HL-60/S4 treated with phorbol 12-myristate 13-acetate at 8.2 ng/mL for 4 days and 3 days (cell line): ENCODE results near the gene AMIGO3.

Experiments used
- in situ Hi-C: fragments of 300-500 bp; cut with MboI; formaldehyde crosslinking; loops from 2 replicates; pipeline ENCODE4 v1.15.0; 2022; ENCODE audit warnings: low sequenced_read_pairs

AMIGO3 gene

DNA sequence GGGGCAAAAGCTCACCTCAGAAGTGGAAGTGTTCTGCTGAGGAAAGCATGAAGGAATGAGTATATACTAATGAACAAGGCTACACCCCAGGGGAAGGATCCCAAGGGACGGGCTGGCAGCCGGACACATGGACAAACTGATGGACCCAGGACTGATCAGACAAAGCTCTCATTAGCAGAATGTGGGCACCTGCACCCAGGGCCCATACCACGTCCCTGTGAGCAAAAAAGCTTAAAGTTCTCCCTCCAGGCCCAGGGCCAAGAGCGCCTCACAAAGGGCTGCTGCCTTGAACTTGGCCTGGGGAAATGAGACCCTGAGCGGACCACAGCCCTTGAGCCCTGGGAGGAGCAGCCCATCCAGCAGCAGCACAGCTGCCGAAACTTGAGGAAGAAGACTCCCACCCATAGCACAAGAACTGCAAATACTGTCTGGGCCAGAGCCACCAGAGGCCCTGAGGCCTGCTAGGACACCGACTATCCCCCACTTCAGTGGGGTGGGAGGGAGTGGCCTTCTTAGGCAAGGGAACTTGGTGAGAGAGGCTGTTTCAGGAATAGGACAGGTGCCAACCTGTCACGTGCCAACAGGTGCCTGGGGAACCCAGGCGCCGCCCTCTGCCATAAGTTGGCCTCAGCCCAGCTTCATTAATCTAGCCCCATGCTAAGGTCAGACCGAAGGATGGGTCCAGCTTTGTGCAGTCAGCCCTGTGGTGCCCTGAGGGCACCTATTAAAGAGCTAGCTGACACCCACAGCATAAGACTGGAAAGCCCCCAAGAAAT is 6.6 kb upstream of the AMIGO3 start:
- in situ Hi-C loops = no loop called here

DNA sequence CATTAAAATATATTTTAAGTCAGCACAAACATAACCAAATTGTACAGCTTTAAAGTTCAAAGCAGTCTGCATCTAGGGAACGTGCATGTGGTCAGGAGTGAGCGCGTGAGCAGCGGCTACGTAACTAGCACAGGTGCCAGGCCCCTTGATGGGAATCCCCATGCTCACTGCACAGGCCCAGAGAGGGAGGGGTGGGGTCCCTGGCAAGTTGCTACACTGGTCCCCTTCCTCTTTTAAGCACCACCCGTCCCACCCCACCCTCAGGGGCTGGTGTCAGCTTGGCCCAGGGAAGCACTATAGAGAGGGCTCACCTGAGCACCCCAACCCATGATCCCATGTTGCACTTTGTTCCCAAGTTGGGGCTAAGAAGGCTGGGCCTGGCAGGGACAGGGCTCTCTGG is 5.1 kb upstream of the AMIGO3 start:
- in situ Hi-C loops = no loop called here

DNA sequence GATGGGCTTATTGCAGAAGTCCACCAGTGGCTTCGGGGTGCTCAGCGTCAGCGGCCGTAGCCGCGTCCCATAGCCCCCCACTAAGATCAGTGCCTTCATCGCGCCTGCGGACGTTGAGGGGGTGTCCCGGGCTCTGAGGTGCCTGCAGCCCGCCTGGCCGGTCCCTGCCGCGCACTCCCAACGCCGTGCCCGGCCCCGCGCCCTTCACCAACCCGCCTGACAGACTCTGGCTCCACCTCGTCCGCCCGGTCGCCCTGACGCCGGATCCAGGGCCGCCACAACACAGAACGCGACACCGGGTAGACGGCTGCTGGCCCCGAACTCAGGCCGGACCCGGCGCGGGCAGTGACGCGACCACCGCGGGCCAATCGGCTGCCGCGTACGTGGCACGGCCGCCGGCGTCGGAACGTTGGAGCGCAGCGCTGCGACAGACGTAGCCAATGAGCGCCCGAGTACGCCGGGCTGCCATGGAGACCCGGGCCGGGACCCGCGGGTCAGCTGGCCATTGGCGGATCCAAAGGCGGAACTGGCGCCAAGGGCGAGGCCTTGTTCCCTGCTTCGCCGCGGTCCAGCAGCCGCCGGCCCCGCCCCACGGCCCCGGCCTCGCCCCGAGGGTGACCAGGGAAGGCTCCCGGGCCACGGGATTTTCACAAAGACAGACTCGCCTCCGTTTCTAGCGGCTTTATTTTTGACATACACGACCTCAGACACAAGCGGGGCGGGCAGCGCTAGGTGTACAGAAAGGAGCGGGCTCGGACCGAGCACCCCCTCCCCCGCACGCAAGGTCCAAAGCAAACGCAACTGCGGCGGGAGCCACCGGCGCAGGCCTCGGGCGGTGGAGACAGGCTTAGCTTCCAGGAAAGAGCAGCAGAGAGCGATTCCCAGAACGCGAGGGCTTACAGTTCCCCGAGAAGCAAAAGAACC is 4.4 kb upstream of the AMIGO3 start, which contains the start of gene GMPPB:
Gene GMPPB (minus strand): TSS at position 324 of the 924 bp plus-strand sequence. CDS start 225 bp downstream, at position 99.
- in situ Hi-C loops = no loop called here

DNA sequence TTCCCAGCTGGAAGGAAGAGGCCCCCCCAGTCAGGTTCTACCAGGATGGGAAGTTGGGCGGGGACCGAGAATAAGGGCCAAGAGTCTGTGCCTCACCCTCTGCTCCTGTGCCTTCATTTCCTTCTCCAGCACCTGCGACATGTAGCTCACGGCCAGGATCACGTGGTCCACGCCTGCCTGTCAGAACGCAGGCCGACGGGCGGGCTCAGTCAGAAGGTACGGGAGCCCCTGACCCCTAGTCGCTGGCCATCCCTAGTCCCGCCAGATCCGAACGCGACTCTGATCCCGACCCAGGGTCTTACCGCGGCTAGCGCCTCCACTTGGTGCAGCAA is 3.8 kb upstream of the AMIGO3 start:
- in situ Hi-C loops = no loop called here

DNA sequence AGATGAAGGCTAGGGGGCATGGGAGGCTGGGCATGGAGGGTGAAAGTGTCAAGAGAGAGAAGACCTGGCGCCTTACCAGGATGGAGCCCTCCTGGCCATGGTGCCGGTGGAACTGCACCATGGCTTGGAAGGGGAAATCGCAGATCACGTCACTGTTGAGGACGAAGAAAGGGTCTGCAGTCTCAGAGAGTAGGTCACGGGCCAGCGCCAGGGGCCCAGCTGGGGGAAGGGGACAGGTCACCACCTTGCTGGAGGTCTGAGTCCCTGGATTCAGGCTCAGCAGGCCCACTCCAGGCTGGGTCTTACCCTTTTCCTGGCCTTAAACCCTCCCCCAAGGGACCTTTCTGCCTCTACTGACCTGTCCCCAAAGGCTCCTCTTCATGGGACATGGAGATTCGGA is 3.4 kb upstream of the AMIGO3 start:
- in situ Hi-C loops = no loop called here

DNA sequence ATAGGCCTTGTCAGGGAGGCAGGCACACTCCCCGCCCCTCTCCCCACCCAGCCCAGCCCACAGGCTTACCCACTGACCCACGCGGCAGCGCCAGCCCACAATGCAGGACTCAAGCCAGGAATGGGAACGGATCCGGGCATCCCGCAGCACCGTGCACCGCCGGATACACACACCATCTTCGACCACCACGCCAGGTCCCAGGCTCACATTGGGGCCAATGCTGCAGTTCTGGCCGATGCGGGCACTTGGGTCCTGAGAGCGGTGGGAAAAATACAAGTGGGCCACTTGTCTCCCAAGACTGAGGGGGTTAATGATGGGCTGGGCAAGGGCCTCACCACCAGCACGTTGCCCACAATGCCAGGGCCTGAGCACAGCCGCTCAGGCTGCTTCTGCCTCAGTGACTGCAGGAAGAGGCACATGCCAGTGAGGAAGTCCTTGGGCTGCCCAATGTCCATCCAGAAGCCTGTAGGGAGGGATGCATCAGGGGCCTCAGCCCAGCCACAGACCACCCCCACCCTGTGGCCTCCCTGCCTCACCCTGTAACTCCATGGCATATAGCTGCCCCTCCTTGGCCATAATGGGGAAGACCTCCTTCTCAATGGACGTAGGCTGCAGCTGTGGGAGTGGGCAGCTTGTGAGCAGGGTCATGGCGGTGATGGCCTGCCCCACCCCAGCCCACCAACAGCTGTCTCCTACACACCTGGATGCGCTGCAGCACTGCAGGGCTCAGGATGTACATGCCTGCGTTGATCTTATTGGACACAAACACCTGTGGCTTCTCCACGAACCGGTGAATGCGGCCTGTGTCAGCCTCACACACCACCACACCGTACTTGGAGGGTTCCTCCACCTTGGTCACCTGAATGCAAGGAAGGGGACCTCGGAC is 2.7 kb upstream of the AMIGO3 start:
- in situ Hi-C loops = no loop called here

DNA sequence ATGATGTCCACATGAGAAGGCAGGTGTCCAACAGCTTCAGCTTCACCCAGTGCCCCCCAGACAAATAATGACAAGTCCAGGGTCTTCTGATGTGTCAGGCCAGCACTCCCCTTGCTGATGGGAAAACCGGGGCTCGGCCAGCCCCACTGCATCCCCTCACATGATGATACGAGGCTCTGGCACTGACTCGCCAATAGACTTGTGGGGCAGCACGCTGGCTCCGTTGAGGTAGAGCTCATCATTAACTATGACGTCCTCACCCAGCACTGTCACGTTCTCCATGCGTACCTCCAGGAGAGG is 2.1 kb upstream of the AMIGO3 start:
- in situ Hi-C loops = no loop called here

DNA sequence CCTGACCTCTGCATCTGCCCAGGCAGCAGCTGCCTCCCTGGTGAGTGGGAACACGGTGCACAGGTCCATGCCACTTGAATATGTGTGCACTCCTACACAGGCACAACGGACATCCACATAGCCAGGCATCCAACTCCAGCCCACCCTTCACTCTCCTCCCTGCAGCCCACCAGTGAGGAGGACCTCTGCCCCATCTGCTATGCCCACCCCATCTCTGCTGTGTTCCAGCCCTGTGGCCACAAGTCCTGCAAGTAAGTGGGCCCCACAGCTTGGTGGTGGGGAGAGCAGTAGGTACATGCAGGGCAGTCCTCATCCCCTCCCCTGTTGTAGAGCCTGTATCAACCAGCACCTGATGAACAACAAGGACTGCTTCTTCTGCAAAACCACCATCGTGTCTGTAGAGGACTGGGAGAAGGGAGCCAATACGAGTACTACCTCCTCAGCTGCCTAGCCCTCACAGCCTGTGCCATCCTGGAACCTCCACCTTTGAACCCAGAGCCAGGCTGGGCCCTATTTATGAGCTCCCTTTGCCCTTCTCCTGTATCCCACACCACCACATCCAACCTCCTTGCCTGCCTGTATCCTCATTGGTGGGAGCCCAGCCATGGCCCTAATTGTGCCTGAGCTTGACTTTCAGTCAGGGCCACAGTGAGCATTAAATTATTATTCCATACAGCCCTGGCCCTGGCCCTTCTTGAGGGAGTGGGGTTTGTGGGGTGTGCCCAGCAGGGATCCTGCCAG is 1.5 kb upstream of the AMIGO3 start:
- in situ Hi-C loops = no loop called here

DNA sequence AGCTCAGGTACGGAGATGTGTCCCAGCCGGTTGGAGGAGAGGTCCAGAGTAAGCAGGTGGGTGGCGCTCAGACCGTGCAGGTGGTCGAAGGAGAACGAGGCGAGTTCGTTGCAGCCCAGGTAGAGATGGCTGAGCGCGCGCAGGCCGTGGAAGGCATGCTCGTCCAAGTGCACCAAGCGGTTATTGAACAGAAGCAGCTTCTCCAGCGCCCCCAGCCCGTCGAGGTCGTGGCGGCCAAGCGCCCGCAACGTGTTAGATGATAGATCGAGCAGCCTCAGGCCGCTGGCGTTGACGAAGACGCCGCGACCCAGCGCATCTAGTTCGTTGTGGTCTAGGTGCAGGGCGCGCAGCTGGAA is 648 bp downstream of the AMIGO3 start:
- in situ Hi-C loops = no loop called here

DNA sequence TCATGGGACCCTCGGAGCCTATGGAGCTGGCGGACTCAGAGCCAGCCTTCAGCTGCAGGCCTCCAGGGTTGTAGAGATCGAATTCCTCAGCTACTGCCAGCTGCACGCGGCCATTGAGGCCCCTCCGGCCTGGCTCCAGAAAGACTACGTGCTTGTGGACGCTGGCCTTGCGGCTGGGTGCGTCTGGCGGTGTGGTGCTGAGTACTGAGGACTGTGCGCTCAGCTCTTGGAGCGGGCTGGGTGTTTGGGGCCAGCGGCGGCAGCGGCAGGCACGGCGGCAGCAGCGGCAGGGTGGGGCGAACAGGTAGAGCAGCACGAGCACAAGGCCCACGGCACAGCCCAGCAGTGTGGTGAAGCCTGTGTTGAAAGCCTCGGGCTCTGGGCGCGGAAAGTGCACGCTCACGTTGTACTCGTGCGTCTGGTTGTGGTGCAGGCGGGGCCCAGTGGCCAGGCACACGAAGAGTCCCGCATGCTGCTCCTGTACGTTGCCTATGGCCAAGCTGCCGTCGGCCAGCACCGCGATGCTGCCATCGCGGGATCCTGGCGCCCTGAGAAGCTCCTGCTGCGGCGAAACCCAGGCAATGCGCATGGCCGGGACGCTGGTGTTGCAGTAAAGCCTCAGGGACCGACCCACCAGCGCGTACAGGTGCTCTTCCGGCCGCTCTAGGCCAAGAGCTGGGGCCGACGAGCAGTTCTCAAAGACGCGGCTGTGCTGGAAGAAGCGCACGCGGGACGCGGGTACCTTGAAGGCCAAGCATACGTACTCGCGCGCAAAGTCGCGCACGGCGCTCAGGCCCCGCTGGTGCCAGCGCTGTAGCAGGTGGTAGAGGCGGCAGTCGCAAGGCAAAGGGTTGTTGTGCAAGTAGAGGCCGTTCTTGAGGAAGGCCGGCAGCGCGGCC is 1.3 kb downstream of the AMIGO3 start:
- in situ Hi-C loops = no loop called here

DNA sequence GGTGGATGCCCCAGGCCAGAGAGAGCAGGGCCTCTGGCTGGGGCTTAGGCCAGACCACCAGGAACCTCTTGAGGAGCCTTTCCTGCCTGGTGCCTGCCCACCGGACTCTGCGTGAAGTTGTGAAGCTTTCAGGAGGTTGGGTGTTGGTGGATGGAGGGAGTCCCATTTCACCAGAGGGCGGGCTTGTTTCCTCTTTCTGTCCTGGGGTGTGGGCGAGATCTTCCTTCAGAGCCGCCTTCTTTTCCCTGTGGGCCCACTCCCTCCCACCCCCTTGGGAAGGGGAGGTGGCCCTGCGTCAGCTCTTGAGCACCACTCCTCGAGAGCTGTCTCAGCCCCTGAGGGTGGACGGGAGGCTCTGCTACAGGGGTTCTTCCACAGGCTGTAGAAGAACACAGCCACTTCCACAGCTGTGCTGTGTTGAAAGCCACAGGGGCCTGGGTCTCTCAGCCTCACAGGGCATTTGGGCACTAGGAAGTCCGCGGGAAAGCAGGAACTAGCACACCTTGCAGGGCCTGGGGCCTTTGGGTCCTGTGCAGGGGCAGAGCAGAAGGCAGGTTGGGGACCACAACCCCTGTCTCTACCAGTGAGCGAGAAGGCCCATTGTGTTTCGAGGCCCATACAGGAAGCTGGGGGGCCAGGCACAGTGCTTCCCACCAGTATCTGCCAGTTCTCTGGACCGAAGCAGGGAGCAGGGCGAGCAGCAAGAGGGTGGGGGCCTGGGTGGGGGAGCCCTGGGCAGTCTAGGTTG is 2.1 kb downstream of the AMIGO3 start:
- in situ Hi-C loops = no loop called here

DNA sequence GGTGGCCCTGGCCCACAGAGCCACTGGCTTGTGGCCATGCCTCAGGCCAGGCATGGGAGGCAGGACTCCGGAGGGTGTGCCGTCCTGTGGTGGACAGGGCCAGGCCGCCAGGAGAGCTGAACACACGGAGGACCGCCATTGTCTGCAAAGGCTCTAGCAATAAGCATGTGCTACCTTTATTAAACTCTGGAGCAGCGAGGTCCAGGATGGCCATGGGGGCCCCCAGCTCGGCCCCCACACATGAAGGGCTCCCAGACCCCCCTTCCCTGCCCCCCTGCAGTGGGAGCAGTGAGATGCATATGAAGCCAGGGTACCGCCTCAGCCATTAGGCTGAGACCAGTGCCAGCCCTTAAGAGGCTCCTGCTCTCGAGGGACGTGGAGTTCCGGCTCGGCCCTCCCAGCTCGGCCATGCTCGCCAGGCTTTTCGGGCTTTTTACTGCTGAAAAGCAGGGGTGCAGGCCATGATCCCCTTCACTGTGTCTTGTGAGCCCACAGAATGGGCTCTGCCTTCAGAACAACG is 2.7 kb downstream of the AMIGO3 start:
- in situ Hi-C loops = no loop called here

DNA sequence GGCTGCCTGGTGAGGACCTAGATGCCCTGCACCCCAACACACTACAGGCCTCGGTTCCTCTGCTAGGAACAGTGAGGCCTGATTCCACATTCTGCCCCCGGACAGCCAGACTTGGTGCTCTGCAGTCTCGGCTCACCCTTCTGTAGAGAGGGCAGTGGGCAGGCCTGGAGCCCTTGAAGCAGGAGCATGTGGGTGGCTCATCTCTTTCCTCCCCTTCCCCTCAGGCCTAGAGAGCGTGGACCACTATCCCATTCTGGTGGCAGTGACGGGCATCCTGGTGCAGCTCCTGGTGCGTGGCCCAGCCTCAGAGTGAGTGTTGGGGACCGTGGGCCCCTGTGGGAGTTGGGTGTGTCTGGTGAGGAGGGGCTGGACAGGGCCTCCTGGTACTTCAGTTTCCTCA is 3.3 kb downstream of the AMIGO3 start:
- in situ Hi-C loops = no loop called here

DNA sequence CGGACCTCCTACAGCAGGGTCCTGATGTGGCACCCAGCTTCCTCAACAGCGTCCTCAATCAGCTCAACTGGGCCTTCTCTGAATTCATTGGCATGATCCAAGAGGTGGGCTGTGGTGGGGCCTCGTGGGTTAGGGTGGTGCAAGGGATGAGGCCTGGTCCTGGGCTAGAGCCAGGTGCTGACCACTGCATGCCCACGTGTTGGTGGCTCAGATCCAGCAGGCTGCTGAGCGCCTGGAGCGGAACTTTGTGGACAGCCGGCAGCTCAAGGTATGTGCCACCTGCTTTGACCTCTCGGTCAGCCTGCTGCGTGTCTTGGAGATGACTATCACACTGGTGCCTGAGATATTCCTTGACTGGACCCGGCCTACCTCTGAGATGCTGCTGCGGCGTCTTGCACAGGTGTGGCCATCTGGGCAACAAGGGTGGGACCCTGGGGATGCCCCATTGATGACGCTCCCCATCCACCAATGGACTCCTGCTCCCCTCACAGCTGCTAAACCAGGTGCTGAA is 3.8 kb downstream of the AMIGO3 start:
- in situ Hi-C loops = no loop called here

DNA sequence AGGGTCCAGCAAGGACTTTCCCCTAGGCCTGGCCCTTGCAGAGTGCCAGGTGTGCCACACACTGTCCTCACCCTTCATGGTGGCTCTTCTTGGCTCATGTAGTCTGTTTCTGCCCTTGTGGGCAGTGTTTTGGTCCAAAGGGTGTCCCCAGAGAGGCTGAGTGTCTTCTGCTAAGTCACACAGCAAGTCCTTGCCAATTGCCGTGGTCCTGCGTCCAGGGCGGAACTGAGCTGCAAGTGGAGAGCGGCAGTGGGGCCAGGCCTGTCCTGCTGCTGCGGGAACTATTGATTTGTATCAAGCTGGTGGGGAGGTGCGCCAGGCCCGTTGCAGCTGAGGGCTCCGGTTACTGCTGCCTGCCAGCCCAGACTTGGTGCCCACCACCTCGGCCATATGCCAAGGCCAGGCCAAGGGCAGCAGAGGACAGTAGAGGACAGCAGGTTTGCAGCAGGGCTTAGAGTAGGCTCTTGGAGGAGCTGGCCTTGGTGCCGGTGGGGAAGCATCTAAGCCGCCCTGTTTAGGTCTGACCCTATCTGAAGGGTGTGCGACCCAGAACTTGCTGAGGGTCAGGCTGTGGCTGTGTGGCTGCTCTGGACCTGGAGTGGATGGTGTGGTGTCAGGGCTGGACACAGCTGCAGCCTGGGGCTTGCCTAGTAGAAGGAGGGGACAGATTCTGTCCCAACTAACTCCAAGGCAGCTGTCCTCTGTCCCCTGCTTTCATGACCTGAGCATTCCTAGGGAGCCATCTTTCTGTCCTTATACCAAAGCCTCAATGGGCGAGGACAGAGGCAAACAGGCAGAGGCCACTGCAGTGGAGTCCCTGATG is 4.5 kb downstream of the AMIGO3 start:
- in situ Hi-C loops = no loop called here

DNA sequence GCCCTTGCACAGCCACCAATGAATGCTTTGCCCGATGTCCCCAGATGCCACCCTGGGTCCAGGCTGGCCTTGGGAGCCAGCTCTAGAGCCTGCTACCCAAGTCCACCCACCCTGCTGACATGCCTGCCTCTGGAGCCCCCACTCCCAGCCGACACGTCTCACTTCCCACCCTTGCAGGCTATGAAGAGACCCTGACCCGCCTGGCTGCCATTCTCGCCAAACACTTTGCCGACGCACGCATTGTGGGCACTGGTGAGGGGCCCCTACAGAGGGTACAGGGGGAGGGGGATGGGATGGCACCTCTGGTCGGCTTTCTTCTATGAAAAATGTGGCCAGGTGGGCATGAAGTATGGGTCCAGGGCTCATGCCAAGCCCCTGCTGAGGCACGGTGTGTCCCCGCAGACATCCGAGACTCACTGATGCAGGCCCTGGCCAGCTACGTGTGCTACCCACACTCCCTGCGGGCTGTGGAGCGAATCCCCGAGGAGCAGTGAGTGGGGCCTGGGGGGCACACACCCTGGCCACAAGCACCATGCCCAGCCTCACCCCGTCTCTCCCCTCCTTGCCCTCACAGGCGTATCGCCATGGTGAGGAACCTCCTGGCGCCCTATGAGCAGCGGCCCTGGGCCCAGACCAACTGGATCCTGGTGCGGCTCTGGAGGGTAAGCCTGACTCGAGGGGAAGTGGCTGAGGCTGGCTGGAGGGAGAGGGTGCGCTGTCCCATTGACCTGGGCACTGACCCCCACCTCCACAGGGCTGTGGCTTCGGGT is 6.0 kb downstream of the AMIGO3 start:
- in situ Hi-C loops = no loop called here
